Right atrium auricular region (tissue), 2 donors: ENCODE results near the gene SLC37A3. TPM values are rescaled to one million over a fixed set of nuclear protein-coding genes. Genes with fewer than 3 reads are reported as not detected.
A peak's percentile ranks its signal among the peaks of the same experiment; 100 is the strongest.
"Not testable (repeated sequence)": the region's sequence is repeated elsewhere in the genome, so short reads cannot be mapped to it uniquely, and the experiment has no call there.

ENCODE experiments used
- DNase-seq: peaks from one replicate; pipeline ENCODE4 v3.0.0-alpha.2; 2019; ENCODE audit warnings: low spot score
- H3K27ac ChIP-seq, 2 donors: fragments of 200-600 bp; sonication (generic); 1 replicate in 1 of 2; 2 replicates in 1 of 2; pipeline ENCODE4 v1.5.1; 2016 to 2019
- H3K27me3 ChIP-seq, 2 donors: fragments of 200-600 bp; sonication (generic); one replicate each; pipeline versions ENCODE4 v1.5.1 to v1.6.0; 2017 to 2019
- H3K36me3 ChIP-seq: fragments of 200-600 bp; sonication (generic); one replicate; pipeline ENCODE4 v1.5.1; 2016
- H3K4me1 ChIP-seq, 2 donors: fragments of 200-600 bp; sonication (generic); one replicate each; pipeline versions ENCODE4 v1.5.1 to v1.6.0; 2017 to 2019
- H3K4me3 ChIP-seq, 2 donors: fragments of 200-600 bp; sonication (generic); 1 replicate in 1 of 2; 2 replicates in 1 of 2; pipeline ENCODE4 v1.5.1; 2017 to 2019; ENCODE audit warnings: mild to moderate bottlenecking in 1 of 2, moderate library complexity in 1 of 2
- H3K9me3 ChIP-seq, 2 donors: fragments of 200-600 bp; sonication (generic); one replicate each; pipeline ENCODE4 v1.5.1; 2019
- total RNA-seq, 2 donors: library from RNA; depleted of rRNA; stranded (reverse); fragments of >200 nt; gene quantifications; one replicate each; pipeline ENCODE4 v1.1.0, GENCODE V29; 2016
- TF ChIP-seq, protein P1 (sequence below), 2 donors: fragments of 200-600 bp; sonication (generic); IDR thresholded peaks; one replicate each; pipeline ENCODE4 v1.5.1; 2019; ENCODE audit warnings: antibody characterized with exemption in 2 of 2

The SLC37A3 gene
- total RNA-seq, 2 donors from 2014 or later, result 20.1 to 26.6 TPM

DNA sequence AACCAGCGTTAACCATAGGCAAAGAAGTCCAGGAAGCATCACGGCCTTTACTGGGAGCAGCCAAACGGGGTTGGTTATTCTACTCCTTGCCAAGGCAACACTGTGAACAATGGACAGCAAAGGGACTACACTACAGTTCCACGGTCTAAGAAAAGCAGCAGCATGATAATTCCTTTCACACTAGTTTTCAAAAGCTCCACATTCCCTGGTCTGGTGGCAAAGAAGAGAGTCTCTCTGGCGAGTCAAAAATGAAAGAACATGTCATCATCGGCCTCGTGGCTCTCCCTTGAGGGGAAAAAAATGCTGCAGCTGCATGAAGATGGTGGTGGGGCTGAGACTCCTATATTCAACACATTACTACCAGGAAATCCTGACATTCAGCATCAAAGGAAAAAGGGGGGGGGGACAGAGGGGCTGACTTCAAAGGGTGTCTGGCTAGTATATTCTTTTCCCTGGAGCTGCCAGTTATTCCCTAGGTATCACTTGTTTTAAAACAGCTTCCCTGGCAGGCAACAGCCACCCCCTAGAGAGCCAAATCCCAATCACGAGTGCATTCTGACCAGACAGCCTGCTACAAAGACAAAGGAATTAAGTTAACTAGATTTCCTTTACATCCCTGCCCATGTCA is 49.1 kb downstream of the SLC37A3 start:
- Histone ChIP-seq H3K27me3 (no peaks in the 10 kb centered on the region), H3K27ac (peak overlapping the region; percentile 1 to 54), H3K4me3 (peak overlapping the region in 1 of 2 donors; percentile 18), H3K4me1 (peaks cover 0 to 15% of the 10 kb centered on the region in 2 donors), H3K9me3 (no peaks in the 10 kb centered on the region), H3K36me3 (peaks cover 63% of the 10 kb centered on the region)
- TF ChIP-seq, protein P1, sequence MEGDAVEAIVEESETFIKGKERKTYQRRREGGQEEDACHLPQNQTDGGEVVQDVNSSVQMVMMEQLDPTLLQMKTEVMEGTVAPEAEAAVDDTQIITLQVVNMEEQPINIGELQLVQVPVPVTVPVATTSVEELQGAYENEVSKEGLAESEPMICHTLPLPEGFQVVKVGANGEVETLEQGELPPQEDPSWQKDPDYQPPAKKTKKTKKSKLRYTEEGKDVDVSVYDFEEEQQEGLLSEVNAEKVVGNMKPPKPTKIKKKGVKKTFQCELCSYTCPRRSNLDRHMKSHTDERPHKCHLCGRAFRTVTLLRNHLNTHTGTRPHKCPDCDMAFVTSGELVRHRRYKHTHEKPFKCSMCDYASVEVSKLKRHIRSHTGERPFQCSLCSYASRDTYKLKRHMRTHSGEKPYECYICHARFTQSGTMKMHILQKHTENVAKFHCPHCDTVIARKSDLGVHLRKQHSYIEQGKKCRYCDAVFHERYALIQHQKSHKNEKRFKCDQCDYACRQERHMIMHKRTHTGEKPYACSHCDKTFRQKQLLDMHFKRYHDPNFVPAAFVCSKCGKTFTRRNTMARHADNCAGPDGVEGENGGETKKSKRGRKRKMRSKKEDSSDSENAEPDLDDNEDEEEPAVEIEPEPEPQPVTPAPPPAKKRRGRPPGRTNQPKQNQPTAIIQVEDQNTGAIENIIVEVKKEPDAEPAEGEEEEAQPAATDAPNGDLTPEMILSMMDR (IDR thresholded peaks at IDR 0.05), result no peak
- DNase-seq, result no peak

- no peak for DNase-seq
- Histone ChIP-seq H3K4me3 (no peak overlapping the region), H3K27me3 (no peaks in the 10 kb centered on the region), H3K27ac (peak overlapping the region in 1 of 2 donors; percentile 1), H3K9me3 (no peaks in the 10 kb centered on the region), H3K4me1 (peaks cover 0 to 15% of the 10 kb centered on the region in 2 donors), H3K36me3 (peaks cover 55% of the 10 kb centered on the region)
- TF ChIP-seq, protein P1 (IDR thresholded peaks at IDR 0.05), result no peak
These were observed 50.0 kb downstream of the SLC37A3 start for GRCh38 chr7:140348161-140348849.

- H3K36me3 ChIP-seq, result peaks cover 45% of the 10 kb centered on the region
- peaks cover 0 to 15% of the 10 kb centered on the region in 2 donors for H3K4me1 ChIP-seq
- TF ChIP-seq, protein P1 (IDR thresholded peaks at IDR 0.05), result no peak
These were observed 51.1 kb downstream of the SLC37A3 start for GRCh38 chr7:140347218-140347617.

GRCh38 chr7:140345426-140345825 is 52.9 kb downstream of the SLC37A3 start:
- TF ChIP-seq, protein P1 (IDR thresholded peaks at IDR 0.05), result no peak
- Histone ChIP-seq H3K27ac (no peak overlapping the region), H3K36me3 (peaks cover 35% of the 10 kb centered on the region), H3K4me1 (peaks cover 0 to 15% of the 10 kb centered on the region in 2 donors), H3K4me3 (no peak overlapping the region), H3K9me3 (no peaks in the 10 kb centered on the region), H3K27me3 (no peaks in the 10 kb centered on the region)
- DNase-seq, result no peak

More at GRCh38 chr7:140347218-140347617, 51.1 kb downstream of the SLC37A3 start:
- Histone ChIP-seq H3K27ac (no peak overlapping the region), H3K9me3 (no peaks in the 10 kb centered on the region), H3K4me3 (no peak overlapping the region), H3K27me3 (no peaks in the 10 kb centered on the region)
- no peak for DNase-seq

GRCh38 chr7:140342727-140343514 is 55.4 kb downstream of the SLC37A3 start:
- no peak overlapping the region for H3K4me3 ChIP-seq
- H3K9me3 ChIP-seq, result no peaks in the 10 kb centered on the region
- peaks cover 31% of the 10 kb centered on the region for H3K36me3 ChIP-seq
- TF ChIP-seq, protein P1 (IDR thresholded peaks at IDR 0.05), result peak in 1 of 2 donors; percentile 64
- no peaks in the 10 kb centered on the region for H3K27me3 ChIP-seq
- no peak overlapping the region for H3K27ac ChIP-seq
- H3K4me1 ChIP-seq, result no peaks in the 10 kb centered on the region
- DNase-seq, result no peak

DNA sequence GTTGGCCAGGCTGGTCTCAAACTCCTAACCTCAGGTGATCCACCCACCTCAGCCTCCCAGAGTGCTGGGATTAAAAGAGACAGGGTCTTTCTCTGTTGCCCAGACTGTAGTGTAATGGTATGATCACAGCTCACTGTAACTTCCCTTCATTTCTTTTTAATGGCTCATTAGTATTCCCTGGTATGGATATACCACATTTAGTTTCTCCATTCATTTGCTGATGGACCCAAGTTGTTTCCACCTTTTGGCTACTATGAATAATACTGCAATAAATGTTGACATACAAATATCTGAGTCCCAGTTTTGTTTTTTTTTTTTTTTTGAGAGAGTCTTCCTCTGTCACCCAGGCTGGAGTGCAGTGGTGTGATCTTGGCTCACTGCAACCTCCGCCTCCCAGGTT is 59.4 kb downstream of the SLC37A3 start:
- not testable (repeated sequence) for H3K4me3 ChIP-seq, H3K27me3 ChIP-seq, H3K27ac ChIP-seq, DNase-seq, H3K9me3 ChIP-seq
- Histone ChIP-seq H3K4me1 (peaks cover 0 to 12% of the 10 kb centered on the region in 2 donors), H3K36me3 (peaks cover 19% of the 10 kb centered on the region)
